SU-DHL-6 (cell line): Measurements from ENCODE around the gene ZNF462.

Source experiments
- CTCF ChIP-seq: fragments of 200-600 bp; sonication (generic); IDR thresholded peaks from one replicate; pipeline ENCODE4 v1.5.1; 2017; ENCODE audit warnings: antibody characterized with exemption, mild to moderate bottlenecking, low read length, moderate library complexity; ENCODE audit not compliant: insufficient read depth, poor library complexity, severe bottlenecking
- EZH2phosphoT487 ChIP-seq: fragments of 200-600 bp; sonication (generic), shearing (Covaris generic); conservative IDR thresholded peaks from 2 replicates; pipeline ENCODE4 v1.6.1; 2018; ENCODE audit warnings: mild to moderate bottlenecking, antibody characterized with exemption, low read length, moderate library complexity, mixed read lengths

DNA sequence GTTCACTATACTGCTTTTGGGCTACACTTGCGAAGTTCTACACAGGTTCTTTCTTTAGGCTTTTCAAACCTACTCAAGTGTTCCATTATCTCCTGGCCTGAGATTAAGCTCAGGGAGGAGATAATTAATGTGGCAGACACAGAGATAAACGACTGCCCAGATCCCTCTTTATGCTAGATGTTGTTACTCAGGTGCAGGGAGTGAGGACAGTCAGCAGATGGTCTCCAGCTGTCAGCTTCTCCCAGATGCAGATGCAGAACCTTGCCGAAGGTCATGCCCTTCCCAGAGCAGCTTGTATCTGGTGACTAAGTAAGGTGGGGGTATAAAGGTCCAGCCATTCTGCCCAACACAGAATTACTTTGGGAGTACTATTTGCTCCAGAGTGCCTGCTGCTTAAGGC, 166.2 kb downstream of the ZNF462 start:
- TF ChIP-seq CTCF (no peak), EZH2phosphoT487 (no peak)
